Right renal pelvis (tissue), 4 donors: ENCODE data around the gene CSTPP1. TPM values are rescaled to one million over a fixed set of nuclear protein-coding genes. Genes with fewer than 3 reads are reported as not detected.
"Not testable (repeated sequence)": the region's sequence is repeated elsewhere in the genome, so short reads cannot be mapped to it uniquely, and the experiment has no call there.

Source experiments
- DNase-seq, 4 donors: peaks; one replicate each; pipeline ENCODE4 v3.0.0-alpha.2; 2013; ENCODE audit warnings: low read depth in 4 of 4, low spot score in 3 of 4, missing footprints in 1 of 4
- polyA plus RNA-seq, 4 donors: library from polyadenylated mRNA; unstranded; fragments of 120-200 nt; gene quantifications; one replicate each; pipeline ENCODE4 v1.2.1, GENCODE V29; 2013; ENCODE audit not compliant: insufficient read length in 4 of 4

Gene CSTPP1
- polyA plus RNA-seq, 4 donors: 55.0 to 60.2 (median 57.4) TPM

DNA sequence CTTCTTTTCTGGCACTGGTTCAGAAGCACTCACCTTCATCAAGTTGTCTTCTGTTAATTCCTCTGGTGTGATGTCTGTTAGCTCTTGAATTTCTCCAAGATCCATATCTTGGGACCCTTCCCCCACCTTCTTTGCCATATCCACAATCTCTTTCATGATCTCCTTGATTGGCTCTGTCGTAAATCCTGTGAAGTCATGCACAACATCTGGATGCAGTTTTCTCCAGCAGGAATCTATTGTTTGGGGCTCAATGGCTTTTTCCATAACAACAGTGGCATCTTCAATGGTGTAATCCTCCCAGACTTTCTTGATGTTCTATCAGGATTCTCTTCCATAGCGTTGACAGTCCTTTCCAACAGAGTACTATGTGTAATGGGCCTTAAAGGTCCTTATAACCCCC is 96.9 kb downstream of the CSTPP1 start:
- no peak for DNase-seq

DNA sequence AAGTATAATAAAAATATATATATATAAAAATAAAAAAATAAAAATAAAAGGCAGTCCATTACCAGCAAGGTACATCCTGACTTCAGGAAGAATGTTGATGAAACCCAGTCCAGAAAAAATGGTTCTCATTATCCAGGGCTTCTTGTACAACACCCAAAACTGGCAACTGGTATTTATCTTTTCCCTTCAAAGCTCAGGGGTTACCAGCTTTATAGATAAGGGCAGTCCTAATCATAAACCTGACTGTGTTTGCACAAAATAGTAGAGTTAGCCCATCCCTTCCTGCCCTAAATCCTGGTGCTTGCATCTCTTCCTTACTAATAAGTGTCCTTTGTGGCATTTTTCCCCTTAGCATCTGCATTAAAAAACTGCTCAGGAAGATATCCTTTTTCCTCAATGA is 97.5 kb downstream of the CSTPP1 start:
- DNase-seq: no peak

DNA sequence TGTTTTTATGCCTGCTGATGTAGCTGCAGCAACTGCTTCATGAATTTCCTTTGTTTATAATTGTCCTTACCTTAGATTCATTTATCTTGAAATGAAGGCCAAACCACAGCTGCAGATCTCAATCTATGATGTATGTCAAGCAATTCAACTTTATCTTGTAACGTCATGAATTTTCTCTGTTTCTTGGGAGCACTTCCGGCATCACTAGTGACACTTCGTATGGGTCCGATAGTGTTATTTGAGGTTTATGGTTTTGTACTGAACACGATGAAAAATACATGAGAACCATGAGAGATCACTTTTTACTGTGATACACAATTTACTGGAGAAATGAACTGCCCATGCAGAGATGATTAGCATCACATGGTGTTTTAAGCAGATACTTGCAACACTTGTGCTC is 98.5 kb downstream of the CSTPP1 start:
- DNase-seq: no peak

DNA sequence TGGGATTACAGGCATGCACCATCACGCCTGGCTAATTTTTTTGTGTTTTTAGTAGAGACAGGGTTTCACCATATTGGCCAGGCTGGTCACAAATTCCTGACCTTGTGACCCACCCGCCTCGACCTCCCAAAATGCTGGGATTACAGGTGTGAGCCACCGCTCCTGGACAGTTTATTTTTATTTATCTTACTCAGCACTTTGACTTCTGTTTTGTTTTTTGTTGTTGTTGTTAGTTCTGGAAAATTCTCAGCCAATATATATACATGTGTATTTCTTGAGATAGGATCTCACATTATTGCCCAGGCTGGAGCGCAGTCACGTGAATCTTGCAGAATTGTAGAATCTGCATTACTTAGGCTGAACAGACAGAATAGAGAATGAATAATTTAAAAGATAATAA is 107.6 kb downstream of the CSTPP1 start:
- no peak for DNase-seq

DNA sequence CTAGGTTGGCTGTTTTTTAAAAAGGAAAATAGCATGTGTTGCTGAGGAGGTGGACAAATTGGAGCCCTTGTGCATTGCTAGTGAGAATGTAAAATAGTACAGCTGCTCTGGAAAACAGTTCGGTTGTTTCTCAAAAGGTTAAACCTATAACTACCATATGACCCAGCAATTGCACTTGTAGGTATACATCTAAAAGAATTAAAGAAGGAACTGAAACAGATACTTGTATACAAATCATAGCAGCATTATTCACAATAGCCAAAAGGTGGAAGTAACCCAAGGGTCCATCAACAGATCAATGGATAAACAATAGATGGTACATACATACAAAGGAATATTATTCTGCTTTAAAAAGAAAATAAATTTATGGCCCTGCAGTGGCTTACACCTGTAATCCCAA is 111.4 kb downstream of the CSTPP1 start:
- no peak for DNase-seq

DNA sequence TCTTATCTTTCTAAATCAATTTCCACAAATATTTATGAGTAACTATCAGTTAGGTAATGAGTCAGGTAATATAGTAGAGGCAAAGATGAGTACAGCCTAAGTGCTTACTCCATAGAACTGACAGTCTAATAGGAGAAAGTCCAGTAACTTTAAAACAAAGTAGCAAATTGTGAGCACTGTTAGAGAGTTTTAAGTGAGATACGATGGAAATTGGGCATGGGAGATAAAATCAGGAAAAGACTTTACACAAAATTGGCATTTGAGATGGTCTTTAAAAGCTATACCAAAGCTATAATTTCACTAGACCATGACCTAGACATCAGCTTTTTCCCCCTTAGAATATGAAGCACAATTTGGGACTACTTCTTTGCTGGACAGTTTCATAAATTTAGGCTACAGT is 113.7 kb downstream of the CSTPP1 start:
- DNase-seq: no peak

DNA sequence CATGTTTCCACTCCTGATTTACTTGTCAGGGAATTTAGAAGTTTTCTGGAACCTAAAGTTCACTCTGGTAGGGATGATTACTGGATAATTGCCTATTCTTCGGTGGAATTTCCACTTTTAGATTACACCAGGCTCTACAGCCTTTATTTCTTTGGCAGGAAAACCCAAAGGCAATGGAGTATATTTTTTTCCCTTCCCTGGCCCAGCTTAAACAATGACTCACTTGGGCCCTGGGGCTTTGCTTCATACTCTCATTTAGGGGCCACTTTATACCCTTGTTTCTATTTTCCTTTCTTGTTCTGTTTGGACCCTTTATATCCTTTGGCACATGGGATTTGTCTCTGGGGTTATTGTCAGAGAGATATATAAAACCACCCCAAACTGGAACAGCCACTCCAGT is 114.7 kb downstream of the CSTPP1 start:
- DNase-seq: no peak

DNA sequence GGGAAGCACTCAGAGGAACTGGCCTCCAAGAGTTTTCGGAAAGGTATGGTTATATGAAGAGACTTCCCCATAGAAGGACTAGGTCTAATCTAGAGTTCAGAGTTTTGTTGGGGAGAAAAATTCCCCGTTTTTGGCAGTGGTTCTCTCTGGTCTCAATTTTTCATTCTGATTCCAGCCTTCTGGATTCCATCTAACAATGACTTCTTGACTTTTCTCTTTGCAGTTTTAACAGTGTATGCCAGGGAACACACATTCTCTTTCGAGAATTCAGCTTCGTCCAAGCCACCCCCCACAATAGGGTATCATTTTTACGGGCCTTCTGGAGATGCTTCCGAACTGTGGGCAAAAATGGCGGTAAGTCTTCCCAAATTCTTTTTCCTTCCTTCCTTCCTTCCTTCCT is 115.6 kb downstream of the CSTPP1 start:
- no peak for DNase-seq

DNA sequence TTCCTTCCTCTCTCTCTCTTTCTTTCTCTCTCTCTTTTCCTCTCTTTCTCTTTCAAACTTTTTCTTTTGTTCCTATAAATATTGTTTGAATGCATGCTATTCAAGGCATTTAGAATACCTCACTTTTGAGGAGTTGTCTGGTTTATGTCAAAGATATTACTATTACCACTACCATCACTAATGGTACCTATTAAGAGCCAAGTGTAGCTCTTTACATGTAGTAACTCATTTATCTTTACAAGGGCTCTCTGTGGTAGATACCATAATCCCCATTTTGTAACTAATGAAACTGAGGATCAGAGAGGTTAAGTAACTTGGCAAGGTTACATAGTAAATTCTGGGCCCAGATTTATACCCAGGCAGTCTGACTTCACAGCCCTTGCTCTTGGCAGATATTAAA is 116.0 kb downstream of the CSTPP1 start:
- no peak for DNase-seq

DNA sequence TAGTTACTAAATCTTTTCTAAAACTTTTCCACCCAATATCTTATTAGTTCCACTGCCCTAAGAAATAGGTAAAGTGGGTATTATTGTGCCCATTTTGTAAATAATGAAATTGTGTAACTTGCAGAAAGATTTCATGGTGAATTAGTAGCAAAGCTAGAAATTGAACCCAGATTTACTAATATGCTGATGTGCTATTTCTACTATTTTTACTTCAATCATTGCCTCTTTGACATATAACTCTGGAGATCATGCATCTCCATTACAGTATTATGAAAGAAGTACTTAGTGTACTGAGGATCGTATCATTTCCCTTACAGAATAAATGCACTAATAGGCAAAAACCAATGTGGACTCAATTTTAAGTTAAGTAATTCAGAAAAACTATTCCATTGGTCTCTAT is 119.0 kb downstream of the CSTPP1 start:
- DNase-seq: no peak

DNA sequence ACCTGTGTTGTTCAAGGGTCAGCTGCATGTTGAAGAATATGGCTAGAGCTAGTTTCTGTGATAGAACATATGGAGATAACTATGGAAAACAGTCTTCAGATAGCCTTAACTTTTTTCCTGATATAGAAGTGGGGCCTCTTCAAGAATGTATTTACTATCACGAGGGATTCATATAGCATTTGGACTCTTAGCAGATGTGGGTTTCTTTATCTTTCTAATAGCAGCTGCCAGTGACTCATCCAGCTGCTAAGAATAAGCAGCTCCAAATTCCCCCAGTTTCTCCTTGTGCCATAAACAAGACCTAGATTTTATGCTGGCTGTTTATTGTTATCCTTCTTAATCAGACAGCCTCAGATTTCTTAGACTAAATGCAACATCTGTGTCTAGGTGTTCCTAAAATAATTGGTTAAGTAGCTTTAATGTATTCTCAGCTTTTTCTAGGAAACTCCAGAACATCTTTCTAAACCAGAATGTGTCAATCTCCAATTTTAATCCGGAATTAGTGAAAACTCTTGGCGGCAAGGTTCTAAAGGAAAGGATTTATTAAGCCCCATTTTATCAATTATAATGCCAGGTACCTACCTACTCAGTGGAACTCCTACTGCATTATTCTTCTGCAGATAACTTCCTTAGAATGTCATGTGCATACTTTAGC is 119.8 kb downstream of the CSTPP1 start:
- no peak for DNase-seq

DNA sequence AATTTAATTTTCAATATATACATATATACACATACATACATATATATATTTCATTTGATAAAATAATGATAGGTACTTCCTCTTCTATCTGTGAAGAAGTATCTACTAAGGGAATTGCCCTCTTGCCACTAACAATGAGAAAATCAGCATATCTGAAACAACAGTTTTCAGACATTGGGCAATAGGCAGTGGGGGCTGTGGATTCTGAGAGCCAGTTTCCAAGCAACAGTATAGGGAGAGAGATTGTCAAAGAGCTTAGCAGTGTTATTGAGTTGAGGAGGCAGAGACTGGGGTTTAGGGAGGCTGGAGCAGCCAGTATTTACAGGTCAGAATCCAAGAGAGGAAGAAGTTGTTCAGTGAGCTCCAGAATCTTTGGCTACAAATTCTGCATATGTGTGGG is 120.8 kb downstream of the CSTPP1 start:
- DNase-seq: no peak

DNA sequence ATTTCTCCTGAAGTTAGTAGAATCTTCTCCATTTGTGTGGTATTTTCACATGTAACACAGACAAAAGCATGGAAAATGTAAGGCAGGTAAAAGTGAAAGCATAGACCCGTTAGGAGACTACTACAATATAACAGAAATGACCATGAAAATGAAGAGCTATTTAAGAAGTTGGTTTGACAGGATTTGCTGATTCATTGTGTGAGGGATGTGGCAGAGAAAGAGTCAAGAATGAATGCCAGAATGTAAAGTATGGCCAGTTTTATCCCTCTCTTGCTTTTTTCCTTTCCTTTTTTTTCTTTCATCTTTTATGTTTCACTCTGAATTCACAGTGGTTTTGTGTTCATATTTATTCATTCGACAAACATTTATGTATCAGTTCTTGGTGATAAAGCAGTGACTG is 124.2 kb downstream of the CSTPP1 start:
- DNase-seq: no peak

DNA sequence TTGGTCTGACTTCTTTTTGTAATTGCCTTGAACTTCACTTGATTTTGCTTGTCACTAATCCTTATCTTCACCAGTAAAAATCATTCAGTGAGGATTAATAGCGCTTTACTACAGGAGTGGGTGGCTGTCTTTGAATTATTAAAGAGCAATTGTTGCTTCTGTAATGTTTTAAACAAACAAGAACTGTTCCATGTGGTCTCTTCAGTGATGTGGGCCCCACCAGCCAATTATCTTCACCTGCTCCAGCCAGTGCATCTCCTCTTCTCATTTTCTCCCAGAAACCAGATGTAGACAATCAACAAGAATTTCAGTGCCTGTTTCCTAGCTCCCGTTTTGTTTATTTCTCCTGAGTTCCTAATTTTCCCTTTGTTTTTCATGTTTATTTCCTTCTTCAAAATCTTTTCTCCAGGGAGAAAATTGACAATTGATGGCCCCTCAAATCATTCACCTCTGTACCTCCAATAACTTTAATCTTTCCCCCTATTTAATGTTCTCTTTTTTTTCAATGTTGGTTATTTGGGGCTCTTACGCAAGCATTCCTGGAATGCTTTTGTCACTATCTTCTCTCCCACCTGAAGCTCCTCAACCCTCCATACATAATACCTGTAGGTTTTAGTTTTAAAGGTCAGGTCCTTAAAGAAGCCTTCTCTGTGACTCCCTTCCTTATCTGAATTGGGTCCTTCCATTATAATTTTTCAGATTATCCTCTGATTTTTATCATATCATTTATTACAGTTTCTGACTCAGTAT is 125.0 kb downstream of the CSTPP1 start:
- DNase-seq: no peak

DNA sequence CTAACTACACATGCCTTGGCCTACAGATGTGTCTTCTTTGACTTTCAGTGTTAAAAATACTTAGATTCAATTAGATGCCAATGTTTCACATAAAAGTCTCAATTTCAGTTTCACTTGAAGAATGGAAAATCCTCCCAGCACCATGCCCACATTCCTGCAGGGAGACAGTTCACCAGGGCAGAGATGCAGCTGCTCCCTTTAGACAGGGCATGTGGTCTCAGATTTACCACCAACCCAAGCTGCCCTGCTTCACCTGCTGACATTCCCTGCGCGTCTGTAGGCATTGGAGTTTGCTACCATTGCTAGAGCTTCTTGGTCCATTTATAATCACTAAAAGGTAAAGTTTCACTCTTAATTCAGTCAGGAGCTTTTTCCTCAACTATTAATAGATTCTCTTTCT is 126.2 kb downstream of the CSTPP1 start:
- DNase-seq: no peak

DNA sequence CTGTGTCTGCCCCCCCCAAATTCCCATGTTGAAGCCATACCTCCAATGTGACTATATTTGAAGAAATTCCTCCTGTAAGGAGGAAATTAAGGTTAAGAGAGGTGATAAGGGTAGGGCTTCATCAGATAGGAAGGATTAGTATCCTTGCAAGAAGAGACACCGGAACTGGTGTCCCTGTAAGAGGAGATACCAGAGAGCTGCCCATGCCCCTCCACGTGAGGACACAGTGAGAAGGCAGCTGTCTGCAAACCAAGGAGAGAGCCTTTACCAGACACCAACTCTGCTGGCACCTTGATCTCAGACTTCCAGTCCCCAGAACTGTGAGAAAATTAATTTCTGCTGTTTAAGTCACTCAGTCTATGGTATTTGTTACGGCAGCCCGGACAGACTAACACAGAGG is 130.8 kb downstream of the CSTPP1 start:
- DNase-seq: no peak

DNA sequence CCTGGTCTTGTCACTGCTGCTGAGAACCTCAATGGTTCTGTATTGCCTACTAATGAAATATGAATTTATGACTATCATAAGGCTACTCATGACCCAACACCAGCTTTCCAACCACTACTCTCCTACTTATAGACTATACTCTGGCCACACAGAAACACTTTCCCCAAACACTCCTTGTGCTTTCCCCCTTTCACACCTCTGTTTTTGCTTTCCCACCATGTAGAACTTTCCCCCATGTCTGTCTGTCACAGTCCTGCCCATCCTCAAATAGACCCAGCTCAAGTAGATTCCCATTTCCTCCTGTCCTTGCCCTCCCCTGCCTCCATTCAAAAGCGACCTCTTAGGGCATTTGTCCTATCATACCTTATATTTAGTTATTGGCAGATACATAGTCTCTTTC is 134.2 kb downstream of the CSTPP1 start:
- no peak for DNase-seq

DNA sequence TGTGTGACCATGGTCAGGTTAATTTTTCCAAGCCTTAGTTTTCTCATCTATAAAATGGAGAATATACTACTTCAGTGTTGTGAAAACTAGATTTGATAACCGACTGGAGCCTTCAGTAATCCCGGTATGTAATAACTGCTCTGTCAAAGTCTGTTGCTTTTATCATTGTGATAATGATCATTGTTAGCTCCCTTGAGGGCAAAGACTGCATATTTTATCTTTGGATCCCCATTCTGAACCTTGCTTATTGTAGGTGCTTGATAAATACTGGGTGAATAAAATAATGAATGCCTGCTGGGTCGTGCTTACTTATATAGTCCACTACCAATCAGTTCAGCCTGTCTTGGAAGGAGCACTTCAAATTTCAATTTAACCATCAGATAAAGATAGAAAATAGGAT is 134.8 kb downstream of the CSTPP1 start:
- DNase-seq: no peak

DNA sequence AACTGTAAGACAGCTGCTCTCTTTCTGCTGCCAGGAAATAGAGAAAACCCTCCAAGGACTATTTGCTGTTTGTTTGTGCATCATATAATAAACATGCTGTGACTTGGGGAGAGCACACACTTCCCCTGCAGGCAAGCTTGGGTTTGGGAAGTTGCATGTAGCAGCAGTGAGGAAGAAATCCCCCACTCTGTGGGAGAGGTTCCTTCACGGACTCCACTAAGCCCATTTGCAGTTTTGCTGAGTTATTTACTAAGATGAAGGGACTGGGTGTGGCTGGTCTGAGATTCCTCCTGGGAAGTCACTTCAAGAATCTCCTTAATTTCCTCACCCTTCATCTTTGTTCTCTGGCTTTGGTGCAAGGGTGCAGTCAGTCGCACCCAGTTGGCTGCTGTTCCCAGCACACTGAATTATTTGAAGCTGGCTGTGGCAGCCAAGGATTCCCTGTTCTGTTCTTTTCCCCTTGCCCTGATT is 135.3 kb downstream of the CSTPP1 start:
- peak in 2 of 4 donors; percentile 2 to 5 for DNase-seq

DNA sequence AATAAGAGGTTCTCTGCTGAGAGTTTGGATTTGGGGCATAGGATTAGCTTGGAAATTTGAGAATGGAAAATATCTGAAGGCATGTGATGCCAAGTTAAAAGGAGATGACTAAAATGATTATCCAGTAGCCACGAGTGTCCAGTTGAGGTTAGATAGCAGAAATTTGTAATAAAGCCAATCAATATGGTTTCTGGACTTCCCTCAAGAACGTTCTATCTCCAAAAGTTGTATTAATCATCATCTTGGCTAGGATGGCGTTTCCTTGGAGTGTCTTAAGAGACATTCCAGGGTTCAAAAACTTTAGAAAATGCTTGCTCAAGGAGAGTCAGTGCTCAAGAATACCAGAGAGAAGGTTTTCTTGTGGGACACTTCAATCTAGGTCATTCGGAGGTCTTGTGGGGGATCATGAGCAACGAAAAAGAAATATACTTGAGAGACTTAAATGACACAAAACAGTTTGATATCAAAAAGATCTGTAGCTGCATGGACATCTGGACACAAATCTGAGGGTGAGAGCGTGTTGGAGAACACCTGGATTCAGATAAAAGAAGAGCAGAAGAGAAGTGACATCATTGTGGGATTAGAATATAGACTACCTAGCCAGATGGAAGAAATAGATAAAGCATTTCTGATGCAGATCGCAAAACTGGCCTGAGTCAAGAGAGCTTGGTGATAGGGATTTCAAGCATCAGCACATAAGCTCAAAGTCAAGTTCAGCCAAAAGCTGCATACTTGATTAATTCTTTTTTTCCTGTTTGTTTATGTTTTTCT is 142.4 kb downstream of the CSTPP1 start:
- no peak for DNase-seq

DNA sequence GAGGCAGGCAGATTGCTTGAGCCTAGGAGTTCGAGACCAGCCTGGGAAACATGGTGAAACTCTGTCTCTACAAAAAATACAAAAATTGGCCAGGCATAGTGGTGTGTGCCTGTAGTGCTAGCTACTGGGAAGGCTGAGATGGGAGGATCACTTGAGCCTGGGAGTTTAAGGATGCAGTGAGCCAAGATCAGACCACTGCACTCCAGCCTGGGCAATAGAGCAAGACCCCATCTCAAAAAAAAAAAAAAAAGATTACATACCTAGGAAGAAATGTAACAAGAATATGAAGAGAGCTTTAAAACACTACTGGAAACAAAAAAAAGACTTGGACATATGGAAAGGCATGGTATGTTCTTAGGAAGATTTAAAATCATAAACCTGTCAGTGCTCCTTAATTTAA is 144.2 kb downstream of the CSTPP1 start:
- DNase-seq: not testable (repeated sequence)

DNA sequence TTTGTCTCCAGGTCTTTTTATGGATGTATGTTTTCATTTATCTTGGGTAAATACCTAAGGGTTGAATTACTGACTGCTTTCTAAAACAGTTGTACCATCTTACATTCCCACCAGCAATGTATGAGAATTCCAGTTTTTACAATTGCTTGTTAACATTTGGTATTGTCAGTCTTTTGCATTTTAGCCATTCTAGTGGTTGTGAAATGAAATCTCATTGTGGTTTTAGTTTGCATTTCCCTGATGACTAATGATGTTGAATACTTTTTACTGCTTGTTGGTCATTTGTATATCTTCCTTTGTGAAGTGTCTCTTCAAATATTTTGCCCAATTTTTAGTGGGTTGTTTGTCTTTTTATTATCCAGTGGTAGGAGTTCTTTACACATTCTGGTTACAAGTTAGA is 147.4 kb downstream of the CSTPP1 start:
- DNase-seq: no peak
